ENCODE data around the gene PPDPF. TPM values are rescaled to one million over a fixed set of nuclear protein-coding genes. Genes with fewer than 3 reads are reported as not detected.

The PPDPF gene
- total and polyA plus RNA-seq, 2 of the 8 experiments (the other 6 are each of a cell fraction or from before 2014, with no cell fraction given): 30.5 to 138 TPM

- Histone ChIP-seq H3K14ac (ENCODE audit: insufficient read length) (no peak overlapping the region), H3K4me1 (replicated peaks in 1 of 4; ENCODE audit: control insufficient read depth in 3 of 4, insufficient read depth in 4 of 4, low read length in 3 of 4) (no peaks in the 10 kb centered on the region), H3K4ac (replicated peaks; ENCODE audit: insufficient read length, low read depth, low read length) (no peak overlapping the region), H4K8ac (ENCODE audit: extremely low read depth, insufficient read depth, low read length) (peak overlapping the region; percentile 25; the same call in 1 of the 2 replicates), H2AFZ (ENCODE audit: low read length) (no peak overlapping the region), H2BK5ac (ENCODE audit: low read depth, low read length) (no peak overlapping the region), H2AK5ac (ENCODE audit: low read depth, low read length) (no peak overlapping the region), H3K18ac (ENCODE audit: extremely low read depth, low read length) (no peak overlapping the region), H3K9ac (replicated peaks in 1 of 4; ENCODE audit: extremely low read depth in 1 of 4, low read depth in 3 of 4, low read length in 3 of 4) (no peak overlapping the region), H3K4me3 (ENCODE audit: extremely low read depth in 1 of 4, insufficient read depth in 2 of 4, low read depth in 3 of 4, low read length in 4 of 4) (no peak overlapping the region), H2BK12ac (ENCODE audit: low read depth, low read length) (no peak overlapping the region), H3K56ac (replicated peaks; ENCODE audit: insufficient read length, low read depth, low read length) (no peak overlapping the region), H4K20me1 (replicated peaks in 1 of 2; ENCODE audit: control insufficient read depth in 1 of 2, insufficient read depth in 2 of 2, low read length in 2 of 2) (no peaks in the 10 kb centered on the region), H3K9me3 (ENCODE audit: insufficient read depth in 2 of 2, low read depth in 1 of 2, low read length in 1 of 2) (no peaks in the 10 kb centered on the region), H3K27ac (ENCODE audit: low read depth, low read length) (no peak overlapping the region), H3K27me3 (replicated peaks in 1 of 4; ENCODE audit: control insufficient read depth in 3 of 4, extremely low read depth in 1 of 4, insufficient read depth in 3 of 4, low read length in 3 of 4) (no peaks in the 10 kb centered on the region), H3K79me2 (ENCODE audit: control insufficient read depth in 1 of 2, insufficient read depth in 2 of 2, low read length in 2 of 2) (no peaks in the 10 kb centered on the region), H4K91ac (replicated peaks; ENCODE audit: insufficient read length, low read length) (no peak overlapping the region), H2BK15ac (ENCODE audit: low read length) (no peak overlapping the region), H2BK120ac (replicated peaks; ENCODE audit: low read depth, low read length) (no peak overlapping the region), H3K36me3 (ENCODE audit: control insufficient read depth in 2 of 4, insufficient read depth in 4 of 4, low read length in 3 of 4) (no peaks in the 10 kb centered on the region; a peak in 4 of 8 replicates), H3K23me2 (ENCODE audit: low read depth, low read length) (no peaks in the 10 kb centered on the region), H4K5ac (ENCODE audit: insufficient read length, low read depth, low read length) (no peak overlapping the region), H3K4me2 (ENCODE audit: insufficient read depth in 1 of 2, low read depth in 2 of 2, low read length in 2 of 2) (no peak overlapping the region), H3K79me1 (ENCODE audit: low read depth, low read length) (no peaks in the 10 kb centered on the region), H3K23ac (ENCODE audit: insufficient read length) (no peak overlapping the region), H2BK20ac (ENCODE audit: low read length) (no peak overlapping the region)
- FAIRE-seq (no peak), DNase-seq (ENCODE audit: low read depth in 1 of 2, low spot score in 2 of 2) (no peak)
- WGBS, 2 experiments (ENCODE audit: extremely low coverage in 1 of 2, insufficient coverage in 1 of 2, insufficient read length in 1 of 2, insufficient replicate concordance in 2 of 2, low coverage in 1 of 2, low lambda C conversion rate in 2 of 2, missing lambda C conversion rate in 1 of 2): 97% methylated on average over 31 of the region's 55 CpGs; no CpG with 5 or more reads in 1 of the 2 experiments
- CTCF ChIA-PET (ENCODE audit: partially characterized antibody): interaction anchor here (0.8 to 1.7 kb wide), 5 partner anchors 10 to 371 kb away, joined by 3 to 7 read pairs (median 3); partner anchors contain the start of gene PTK6
- POLR2A ChIA-PET (ENCODE audit: partially characterized antibody): interaction anchor here (3.4 kb wide), 1 partner anchor 11 kb away, joined by 12 read pairs; the partner anchor contains the start of gene HELZ2
- no peak for TF ChIP-seq CTCF (IDR thresholded peaks at IDR 0.05; ENCODE audit: control extremely low read depth in 1 of 3, insufficient read depth in 1 of 3, low read depth in 1 of 3, low read length in 3 of 3)
- no peak for TF ChIP-seq CREB1 (IDR thresholded peaks at IDR 0.05)
- TF ChIP-seq KDM1A (IDR thresholded peaks at IDR 0.05; ENCODE audit: borderline replicate concordance, low read length): no peak
- no peak for TF ChIP-seq CEBPB (IDR thresholded peaks at IDR 0.05; ENCODE audit: low read depth, low read length)
- no peak for TF ChIP-seq RBBP5 (IDR thresholded peaks at IDR 0.05; ENCODE audit: borderline replicate concordance, low read depth, low read length)
- TF ChIP-seq BCL11A (IDR thresholded peaks at IDR 0.05; ENCODE audit: low read depth in 2 of 2, low read length in 2 of 2): no peak
- no peak for TF ChIP-seq POLR2A (IDR thresholded peaks at IDR 0.05; ENCODE audit: control extremely low read depth in 1 of 2, low read depth in 2 of 2, low read length in 2 of 2)
- no peak for TF ChIP-seq CHD1 (IDR thresholded peaks at IDR 0.05; ENCODE audit: low read depth, low read length)
- no peak for TF ChIP-seq SIN3A (conservative IDR thresholded peaks at IDR 0.05 in 1 of 2, IDR thresholded peaks at IDR 0.05 in 1 of 2; ENCODE audit: low read depth in 1 of 2, low read length in 2 of 2)
- no peak for TF ChIP-seq MAFK (IDR thresholded peaks at IDR 0.05; ENCODE audit: low read depth, low read length)
These were observed 42.8 kb downstream of the PPDPF start for GRCh38 chr20:63563225-63563935.

All from H1 (cell line).